Measurements from ENCODE around the gene PRAMEF17.
"Not testable (repeated sequence)": the region's sequence is repeated elsewhere in the genome, so short reads cannot be mapped to it uniquely, and the experiment has no call there.

Gene PRAMEF17, protein sequence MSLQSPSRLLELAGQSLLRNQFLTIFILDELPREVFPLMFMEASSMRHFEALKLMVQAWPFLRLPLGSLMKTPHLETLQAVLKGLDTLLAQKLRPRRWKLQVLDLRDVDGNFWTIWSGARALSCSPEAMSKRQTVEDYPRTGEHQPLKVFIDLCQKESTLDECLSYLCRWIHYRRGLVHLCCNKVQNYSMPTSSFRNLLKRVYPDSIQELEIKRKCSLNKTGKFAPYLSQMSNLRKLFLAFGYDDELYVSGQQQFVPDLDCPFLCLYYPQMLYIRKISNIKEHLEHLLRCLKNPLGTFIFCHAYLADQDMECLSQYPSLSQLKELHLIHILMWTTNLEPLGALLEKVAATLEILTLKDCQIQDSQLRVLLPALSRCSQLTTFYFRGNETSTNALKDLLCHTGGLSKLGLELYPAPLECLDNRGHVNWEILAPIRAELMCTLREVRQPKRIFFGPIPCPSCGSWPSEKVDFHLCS

DNA sequence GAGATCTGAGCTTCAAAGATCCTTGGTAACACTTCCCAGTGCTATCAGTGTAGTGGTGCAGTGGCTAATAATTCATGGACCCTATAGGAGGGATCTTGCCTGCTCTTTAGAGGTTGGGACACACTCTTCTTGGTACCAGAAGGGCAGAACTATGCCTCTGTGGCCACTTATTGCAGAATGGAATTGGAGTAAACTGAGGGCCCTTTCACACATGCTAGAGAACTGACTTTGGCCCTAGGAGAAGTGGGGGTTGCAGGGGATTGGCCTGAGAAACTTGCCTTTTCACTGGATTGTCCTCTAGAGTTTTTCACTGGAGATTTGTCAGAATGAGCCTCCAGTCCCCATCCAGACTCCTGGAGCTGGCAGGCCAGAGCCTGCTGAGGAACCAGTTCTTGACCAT is at the start of gene PRAMEF17:
Gene PRAMEF17 (plus strand): TSS at position 301 of the 400 bp plus-strand sequence. CDS start 26 bp downstream, at position 327.
- not testable (repeated sequence) for DNase-seq

DNA sequence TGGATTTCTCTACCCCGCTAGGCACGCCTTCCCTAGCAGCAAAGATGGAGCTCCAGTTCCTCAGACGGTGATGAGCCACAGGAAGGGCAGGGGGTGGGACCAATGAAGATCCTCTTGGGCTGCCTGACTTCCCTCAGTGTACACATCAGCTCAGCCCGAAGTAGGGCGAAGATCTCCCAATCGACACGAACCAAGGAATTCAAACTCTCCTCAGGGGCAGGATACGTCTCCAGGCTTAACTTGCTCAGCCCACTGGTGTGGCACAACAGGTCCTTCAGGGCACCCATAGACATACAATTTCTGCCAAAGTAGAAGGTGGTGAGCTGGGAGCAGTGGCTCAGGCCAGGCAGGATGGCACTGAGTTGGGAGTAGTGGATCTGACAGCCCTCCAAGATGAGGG is 46.9 kb upstream of the PRAMEF17 start:
- DNase-seq: not testable (repeated sequence)

DNA sequence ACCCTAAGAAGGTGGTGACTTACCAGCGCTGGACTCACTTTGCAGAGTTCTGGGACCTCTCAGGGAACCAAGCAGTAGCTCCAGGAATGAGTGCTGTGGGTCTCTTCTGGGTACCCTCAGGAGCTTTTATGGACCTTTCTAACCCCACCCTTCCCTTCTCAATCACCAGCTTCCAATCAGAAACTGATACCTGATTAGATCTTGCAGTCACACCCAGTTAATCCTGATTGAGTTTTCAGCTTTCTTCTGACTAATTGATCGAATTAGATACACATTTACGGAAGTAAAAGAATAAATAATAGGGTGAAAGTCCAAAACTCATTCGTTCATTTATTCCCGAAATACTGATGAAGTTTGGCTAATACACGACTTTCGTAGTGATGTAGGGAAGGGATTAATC is 42.4 kb upstream of the PRAMEF17 start, which contains the start of gene PRAMEF14:
Gene PRAMEF14 (minus strand): TSS at position 101 of the 400 bp plus-strand sequence. CDS start 1,820 bp downstream, outside the sequence.
- DNase-seq: not testable (repeated sequence)

DNA sequence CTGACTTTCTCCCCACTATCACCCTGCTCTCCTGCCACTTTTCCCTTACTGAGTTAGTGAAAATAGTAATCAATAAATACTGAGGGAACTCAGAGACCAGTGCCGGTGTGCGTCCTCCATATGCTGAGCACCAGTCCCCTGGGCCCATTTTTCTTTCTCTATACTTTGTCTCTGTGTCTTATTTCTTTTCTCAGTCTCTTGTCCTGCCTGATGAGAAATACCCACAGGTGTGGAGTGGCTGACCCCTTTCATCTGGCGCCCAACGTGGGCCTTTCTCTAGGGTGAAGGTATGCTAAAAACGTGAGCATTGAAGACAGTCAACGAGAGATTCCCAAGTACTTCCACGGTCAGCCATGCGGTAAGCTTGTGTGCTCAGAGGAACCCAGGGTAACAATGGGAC is 36.0 kb upstream of the PRAMEF17 start:
- DNase-seq: not testable (repeated sequence)

DNA sequence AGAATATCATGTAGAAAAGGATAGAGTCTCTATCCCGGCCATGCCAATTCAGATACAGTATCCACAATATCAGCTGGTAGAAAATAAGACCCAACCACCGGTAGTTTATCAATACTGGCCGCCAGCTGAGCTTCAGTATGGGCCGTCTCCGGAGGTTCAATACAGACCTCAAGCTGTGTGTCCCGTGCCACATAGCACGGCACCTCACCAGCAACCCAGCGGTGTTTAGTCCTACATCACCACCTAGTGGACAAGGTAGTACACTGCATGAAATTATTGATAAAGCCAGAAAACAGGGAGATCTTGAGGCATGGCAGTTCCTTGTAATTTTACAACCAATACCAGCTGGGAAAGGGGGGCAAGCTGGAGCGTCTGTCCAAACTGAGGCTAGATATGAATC is 35.0 kb upstream of the PRAMEF17 start:
- DNase-seq: not testable (repeated sequence)

DNA sequence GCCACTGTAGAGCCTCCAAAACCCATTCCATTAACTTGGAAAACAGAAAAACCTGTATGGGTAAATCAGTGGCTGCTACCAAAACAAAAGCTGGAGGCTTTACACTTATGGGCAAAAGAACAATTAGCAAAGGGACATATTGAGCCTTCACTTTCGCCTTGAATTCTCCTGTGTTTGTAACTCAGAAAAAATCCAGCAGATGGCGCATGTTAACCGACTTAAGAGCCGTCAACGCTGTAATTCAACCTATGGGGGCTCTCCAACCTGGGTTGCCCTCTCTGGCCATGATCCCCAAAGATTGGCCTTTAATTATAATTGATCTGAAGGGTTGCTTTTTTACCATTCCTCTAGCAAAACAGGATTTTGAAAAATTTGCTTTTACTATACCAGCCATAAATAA is 32.7 kb upstream of the PRAMEF17 start:
- peak; percentile 56 for DNase-seq

DNA sequence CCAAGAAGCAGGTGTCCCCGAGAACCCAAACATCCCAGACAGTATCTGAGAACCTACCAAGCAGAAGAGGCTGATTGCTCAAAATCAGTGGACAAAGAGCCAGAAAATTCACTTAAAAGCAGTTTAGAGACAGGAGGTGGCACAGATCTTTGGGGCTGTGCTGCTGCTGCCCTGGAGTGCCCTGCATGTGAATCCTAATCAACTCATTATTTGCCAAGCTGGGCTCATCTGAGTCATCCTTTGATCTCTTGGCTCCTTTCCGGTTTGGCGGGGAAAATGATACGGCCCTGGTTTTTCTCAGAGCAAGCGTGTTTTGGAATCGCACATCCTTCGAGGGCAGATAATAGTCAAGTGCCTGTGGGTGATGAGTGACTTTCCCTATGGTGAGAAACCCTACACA is 27.1 kb upstream of the PRAMEF17 start:
- not testable (repeated sequence) for DNase-seq

DNA sequence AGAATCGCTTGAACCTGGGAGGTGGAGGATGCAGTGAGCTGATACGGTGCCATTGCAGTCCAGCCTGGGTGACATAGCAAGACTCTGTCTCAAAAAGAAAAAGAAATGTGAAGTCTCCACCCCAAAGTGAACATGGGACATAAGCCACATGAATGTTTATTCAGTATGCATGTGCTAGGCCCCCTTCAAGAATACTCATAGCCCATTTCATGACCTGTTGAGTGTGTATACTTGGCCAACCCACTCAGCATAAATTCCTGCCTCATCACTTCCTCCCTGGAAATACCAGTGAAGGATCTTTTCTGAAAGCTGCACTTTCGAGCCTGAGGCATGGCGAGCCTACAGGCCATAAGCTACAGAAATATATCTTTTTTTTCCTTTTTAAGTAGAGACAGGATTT is 24.5 kb upstream of the PRAMEF17 start:
- DNase-seq: not testable (repeated sequence)

DNA sequence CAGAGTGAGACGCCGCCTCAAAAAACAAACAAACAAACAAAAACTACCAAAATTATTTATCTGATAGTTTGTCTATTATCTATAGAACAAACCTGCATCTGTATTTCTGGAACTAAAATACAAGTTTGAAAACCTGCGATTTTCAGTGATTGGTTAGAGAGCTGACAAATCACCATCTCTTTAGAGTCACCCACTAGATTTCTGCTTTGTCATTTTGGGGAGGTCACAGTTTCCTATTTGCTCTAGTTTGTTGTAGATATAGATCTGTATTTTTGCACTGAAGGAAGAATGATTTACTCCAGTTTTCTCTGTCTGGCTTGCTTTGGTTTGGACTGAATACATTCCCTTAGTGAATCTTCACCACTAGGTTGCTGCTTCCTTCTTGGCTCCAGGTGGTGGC is 22.9 kb upstream of the PRAMEF17 start:
- DNase-seq: not testable (repeated sequence)

DNA sequence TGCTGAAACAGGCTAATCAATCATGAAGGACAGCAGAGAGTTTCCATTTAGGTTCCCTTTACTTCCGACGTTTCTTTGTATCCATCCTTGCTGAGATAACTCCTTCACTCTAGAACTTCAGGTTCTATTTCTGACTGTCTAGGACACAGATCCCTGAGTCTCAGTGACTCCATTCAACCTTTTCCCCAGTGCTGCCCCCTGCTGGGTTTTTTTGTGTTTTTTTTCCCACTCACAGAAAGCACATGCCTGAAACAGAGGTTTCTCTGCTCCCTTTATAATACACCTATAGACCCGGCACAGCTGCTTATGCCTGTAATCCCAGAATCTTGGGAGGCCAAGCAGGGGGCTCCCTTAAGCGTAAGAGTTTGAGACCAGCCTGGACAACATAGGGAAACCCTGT is 20.9 kb upstream of the PRAMEF17 start:
- peak; percentile 2 for DNase-seq

DNA sequence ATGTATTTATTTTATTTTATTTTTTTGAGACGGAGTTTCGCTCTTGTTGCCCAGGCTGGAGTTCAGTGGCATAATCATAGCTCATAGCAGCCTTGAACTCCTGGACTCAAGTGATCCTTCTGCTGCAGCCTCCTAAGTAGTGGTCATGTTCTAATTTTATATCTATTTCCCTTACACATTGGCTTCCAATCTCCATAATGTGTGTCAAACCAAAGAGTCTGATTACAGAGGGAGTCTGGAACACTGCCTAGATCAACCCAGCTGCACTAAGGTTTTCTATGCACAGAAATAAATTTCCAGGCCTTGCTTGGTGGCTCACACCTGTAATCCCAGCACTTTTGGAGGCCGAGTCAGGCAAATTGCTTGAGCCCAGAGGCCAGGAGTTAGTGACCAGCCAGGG is 10.4 kb upstream of the PRAMEF17 start:
- not testable (repeated sequence) for DNase-seq

DNA sequence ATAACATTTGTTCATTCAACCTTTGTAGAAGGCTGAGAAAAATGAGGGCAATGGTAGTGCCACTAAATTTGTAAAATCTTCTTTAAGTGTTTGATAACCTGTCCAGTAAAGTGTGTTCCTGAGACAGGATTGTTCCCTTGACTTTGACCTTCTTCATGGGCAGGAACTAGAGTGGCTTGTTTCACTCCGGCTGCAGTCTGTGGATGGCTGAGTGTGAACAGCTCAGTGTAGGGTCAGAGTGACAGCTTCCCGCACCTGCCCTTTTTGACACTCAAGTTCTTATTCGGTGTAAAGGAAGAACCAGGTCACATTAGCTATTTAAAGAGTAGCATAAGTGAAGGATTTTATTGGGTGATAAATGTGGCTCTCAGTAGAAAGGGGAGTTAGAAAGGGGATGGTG is 9.1 kb upstream of the PRAMEF17 start:
- not testable (repeated sequence) for DNase-seq

DNA sequence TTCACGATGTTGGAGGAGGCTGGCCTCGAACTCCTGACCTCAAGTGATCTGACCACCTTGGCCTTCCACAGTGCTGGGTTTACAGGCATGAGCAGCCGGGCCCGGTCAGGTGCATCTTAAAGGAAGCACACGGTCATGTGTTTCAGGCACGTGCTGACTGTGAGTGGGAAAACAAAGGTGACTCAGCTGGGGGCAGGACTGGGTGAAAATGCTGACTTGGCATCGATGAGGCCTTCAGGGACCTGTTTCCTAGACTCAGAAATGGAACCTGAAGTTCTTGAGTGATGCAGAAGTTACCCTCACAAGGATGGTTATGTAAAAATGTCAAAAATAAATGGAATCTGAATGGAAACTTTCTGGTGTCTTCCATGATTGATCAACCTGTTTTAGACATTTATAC is 3.6 kb downstream of the PRAMEF17 start:
- DNase-seq: not testable (repeated sequence)

DNA sequence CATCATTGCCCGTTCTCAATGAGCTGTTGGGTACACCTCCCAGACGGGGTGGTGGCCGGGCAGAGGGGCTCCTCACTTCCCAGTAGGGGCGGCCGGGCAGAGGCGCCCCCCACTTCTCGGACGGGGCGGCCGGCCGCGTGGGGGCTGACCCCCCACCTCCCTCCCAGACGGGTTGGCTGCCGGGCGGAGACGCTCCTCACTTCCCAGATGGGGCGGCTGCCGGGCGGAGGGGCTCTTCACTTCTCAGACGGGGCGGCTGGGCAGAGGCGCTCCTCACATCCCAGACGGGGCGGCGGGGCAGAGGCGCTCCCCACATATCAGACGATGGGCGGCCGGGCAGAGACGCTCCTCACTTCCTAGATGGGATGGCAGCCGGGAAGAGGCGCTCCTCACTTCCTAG is 5.3 kb downstream of the PRAMEF17 start:
- not testable (repeated sequence) for DNase-seq

DNA sequence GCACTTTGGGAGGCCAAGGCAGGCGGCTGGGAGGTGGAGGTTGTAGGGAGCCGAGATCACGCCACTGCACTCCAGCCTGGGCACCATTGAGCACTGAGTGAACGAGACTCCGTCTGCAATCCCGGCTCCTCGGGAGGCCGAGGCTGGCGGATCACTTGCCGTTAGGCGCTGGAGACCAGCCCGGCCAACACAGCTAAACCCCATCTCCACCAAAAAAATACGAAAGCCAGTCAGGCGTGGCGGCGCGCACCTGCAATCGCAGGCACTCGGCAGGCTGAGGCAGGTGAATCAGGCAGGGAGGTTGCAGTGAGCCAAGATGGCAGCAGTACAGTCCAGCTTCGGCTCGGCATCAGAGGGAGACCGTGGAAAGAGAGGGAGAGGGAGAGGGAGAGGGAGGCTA is 5.9 kb downstream of the PRAMEF17 start:
- DNase-seq: not testable (repeated sequence)

DNA sequence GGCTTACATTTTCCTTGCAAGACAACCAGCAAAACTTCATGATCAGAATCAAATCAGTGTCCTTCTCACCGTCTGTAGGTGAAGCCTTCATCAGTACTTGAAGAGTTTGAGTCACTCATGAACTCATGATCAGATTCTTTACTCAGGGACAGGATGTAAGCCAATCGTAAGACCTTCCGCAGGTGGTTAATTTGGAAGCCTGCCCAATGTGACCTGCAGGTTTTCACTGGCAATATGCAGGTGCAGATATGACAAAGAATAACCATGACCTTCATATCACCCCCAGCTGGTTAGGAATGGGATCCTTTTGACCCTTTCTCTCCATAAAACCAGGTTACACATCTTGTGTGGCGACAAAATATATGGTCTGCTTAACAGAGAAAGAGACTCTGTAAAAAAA is 18.4 kb downstream of the PRAMEF17 start:
- no peak for DNase-seq

DNA sequence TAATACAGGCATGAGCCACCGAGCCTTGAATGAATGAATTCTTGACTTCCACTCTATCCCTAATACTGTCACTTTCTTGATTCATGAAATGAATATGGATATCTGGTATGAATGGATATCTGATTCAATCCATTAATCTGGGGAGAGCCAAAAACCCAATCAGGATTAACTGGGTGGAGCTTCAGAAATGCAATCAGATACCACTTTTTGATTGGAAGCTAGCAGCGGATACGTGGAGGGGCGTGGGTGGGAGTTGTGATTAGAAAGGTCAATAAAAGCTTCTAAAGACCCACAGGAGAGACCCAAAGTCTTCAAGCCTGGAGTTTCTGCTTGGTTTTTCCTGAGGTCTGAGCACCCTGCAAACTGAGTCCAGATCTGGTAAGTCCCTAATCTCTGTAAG is 20.7 kb downstream of the PRAMEF17 start, which contains the start of gene PRAMEF20:
Gene PRAMEF20 (plus strand): TSS at position 301 of the 400 bp plus-strand sequence. CDS start 5,905 bp downstream, outside the sequence.
- DNase-seq: not testable (repeated sequence)

DNA sequence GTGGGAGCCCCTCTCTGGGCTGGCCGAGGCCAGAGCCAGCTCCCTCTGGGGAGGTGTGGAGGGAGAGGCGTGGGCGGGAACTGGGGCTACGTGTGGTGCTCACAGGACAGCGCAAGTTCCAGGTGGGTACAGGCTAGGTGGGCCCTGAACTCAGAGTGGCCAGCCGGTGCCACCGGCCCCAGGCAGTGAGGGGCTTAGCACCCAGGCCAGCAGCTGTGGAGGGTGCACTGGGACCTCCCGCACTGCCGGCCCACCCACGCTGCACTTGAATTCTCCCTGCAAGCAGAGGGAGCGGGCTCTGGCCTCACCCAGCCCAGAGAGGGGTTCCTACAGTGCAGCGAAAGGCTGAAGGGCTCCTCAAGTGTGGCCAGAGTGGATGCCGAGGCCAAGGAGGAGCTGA is 41.1 kb downstream of the PRAMEF17 start:
- no peak for DNase-seq

DNA sequence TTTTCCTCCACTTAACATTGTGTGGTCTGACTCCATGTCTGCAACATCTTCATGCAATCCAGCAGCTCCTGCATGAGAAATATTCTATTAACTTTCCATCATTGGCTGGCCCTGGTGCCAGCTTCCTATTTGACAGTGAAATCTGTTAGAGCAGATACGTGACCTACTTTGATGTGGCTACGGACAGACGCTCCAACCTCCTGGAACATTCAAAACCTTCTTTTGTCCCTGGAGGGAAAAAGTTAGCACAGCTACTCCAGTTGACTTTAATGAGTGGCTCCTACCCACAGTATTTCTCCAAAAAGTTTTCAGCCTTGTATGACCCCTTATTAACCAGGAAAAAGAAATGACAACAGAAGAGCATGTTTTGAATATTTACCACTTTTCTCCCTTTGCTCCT is 42.8 kb downstream of the PRAMEF17 start:
- peak; percentile 14 for DNase-seq

DNA sequence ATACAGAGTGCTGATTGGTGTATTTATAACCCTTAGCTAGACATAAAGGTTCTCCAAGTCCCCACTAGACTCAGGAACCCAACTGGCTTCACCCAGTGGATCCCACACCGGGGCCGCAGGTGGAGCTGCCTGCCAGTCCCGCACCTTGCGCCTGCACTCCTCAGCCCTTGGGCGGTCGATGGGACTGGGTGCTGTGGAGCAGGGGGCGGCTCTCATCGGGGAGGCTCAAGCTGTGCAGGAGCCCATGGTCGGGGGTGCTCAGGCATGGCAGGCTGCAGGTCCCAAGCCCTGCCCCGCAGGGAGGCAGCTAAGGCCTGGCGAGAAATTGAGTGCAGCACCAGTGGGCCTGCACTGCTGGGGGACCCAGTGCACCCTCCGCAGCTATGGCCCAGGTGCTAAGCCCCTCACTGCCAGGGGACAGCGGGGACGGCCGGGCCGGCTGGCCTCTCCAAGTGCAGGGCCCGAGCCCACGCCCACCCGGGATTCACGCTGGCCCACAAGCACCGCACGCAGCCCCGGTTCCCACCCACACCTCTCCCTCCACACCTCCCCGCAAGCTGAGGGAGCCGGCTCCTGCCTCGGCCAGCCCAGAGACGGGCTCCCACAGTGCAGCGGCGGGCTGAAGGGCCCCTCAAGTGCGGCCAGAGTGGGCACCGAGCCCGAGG is 44.4 kb downstream of the PRAMEF17 start:
- not testable (repeated sequence) for DNase-seq

DNA sequence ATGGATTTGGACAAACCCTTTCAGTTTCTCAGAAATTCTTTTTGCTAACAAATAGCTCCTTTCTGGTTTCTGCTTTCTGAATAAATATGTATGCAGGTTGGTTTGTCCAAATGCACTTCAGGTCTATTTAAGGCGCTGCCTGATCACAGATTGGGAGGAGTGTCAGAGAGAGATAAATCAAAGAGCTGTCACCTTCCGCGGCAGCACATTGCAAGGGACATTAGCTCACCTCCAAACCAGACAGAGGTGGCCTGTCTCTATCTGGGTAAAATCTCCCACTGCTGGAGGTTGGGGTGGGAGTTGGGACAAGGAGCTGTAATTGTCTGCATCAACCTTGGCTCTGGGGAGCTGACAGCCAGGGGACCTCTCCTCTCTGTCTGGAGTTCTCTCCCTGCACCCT is 46.0 kb downstream of the PRAMEF17 start:
- no peak for DNase-seq

DNA sequence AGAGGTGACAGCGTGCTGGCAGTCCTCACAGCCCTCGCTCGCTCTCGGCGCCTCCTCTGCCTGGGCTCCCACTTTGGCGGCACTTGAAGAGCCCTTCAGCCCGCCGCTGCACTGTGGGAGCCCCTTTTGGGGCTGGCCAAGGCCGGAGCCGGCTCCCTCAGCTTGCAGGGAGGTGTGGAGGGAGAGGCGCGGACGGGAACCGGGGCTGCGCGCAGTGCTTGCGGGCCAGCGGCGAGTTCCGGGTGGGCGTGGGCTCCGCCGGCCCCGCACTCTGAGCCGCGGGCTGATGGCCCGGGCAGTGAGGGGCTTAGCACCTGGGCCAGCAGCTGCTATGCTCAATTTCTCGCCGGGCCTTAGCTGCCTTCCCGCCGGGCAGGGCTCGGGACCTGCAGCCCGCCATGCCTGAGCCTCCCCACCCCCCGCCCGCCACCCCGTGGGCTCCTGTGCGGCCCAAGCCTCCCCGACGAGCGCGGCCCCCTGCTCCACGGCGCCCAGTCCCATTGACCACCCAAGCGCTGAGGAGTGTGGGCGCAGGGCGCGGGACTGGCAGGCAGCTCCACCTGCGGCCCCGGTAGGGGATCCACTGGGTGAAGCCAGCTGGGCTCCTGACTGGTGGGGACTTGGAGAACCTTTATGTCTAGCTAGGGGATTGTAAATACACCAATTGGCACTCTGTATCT is 49.8 kb downstream of the PRAMEF17 start:
- DNase-seq: not testable (repeated sequence)

All from retina (tissue), 1 donor.